HG02970 (cell line): ENCODE measurements around the gene SPINK13.
"Not testable (repeated sequence)": the region's sequence is repeated elsewhere in the genome, so short reads cannot be mapped to it uniquely, and the experiment has no call there.

Experiments
- ATAC-seq: cut with Tn5 transposase; IDR thresholded peaks from one replicate; pipeline ENCODE4 v1.9.1; 2021; ENCODE audit warnings: mild to moderate bottlenecking, moderate library complexity, moderate number of reproducible peaks; ENCODE audit not compliant: unreplicated experiment, low FRiP score

The SPINK13 gene

GRCh38 chr5:148311484-148311883 is 42.9 kb downstream of the SPINK13 start:
- ATAC-seq = no peak

- no peak for ATAC-seq
These were observed 43.6 kb downstream of the SPINK13 start, which contains the start of gene SPINK7 for GRCh38 chr5:148312153-148312552. TSS of gene SPINK7 (plus strand) at chr5:148312423. CDS start at chr5:148312484, 61 bp downstream.

GRCh38 chr5:148314187-148314586 is 45.6 kb downstream of the SPINK13 start:
- no peak for ATAC-seq

GRCh38 chr5:148314731-148315130 is 46.1 kb downstream of the SPINK13 start:
- ATAC-seq = no peak

GRCh38 chr5:148320011-148320963 is 51.7 kb downstream of the SPINK13 start:
- ATAC-seq = not testable (repeated sequence)

- ATAC-seq = no peak
These were observed 64.8 kb downstream of the SPINK13 start for GRCh38 chr5:148333262-148333849.

- ATAC-seq = no peak
These were observed 66.7 kb downstream of the SPINK13 start, which contains the start of gene SPINK9 for GRCh38 chr5:148335259-148335658. TSS of gene SPINK9 (plus strand) at chr5:148335559. CDS start at chr5:148335614, 55 bp downstream.
